Endothelial cell of umbilical vein (primary cell): ENCODE data around the gene ASAP2. TPM values are rescaled to one million over a fixed set of nuclear protein-coding genes. Genes with fewer than 3 reads are reported as not detected.

Source experiments
- BruUV-seq: library from RNA; stranded (reverse); fragments of 400-500 nt; replicated peaks from 2 replicates; lab custom pipeline; 2021; lab: Mats Ljungman, UMichigan
- CTCF ChIA-PET: fragments of 300-600, 350-600 bp; sonication (Branson Sonifier 250); formaldehyde crosslinking; loops from one replicate; lab custom pipeline; 2021; ENCODE audit warnings: antibody characterized with exemption, inconsistent platforms; lab: Charles Lee
- POLR2A ChIA-PET: fragments of 300-600, 350-600 bp; sonication (Branson Sonifier 250); formaldehyde crosslinking; loops from one replicate; lab custom pipeline; 2021; ENCODE audit warnings: antibody characterized with exemption, inconsistent platforms; lab: Charles Lee
- DNase-seq: peaks from one replicate; pipeline ENCODE4 v3.0.0-alpha.2; 2011; ENCODE audit warnings: low read depth, low spot score
- FAIRE-seq: peaks from 2 replicates; lab custom pipeline; 2011; peaks lifted over from hg19 to GRCh38; lab: Jason Lieb, UNC
- H2AFZ ChIP-seq: 2 replicates; pipeline ENCODE4 v1.6.0; 2012; ENCODE audit warnings: low read depth, low read length, control low read depth, inconsistent platforms
- H3K27ac ChIP-seq: 2 replicates; pipeline ENCODE4 v1.5.1; 2011; ENCODE audit warnings: low read depth, mild to moderate bottlenecking, control low read depth, low read length, moderate library complexity; ENCODE audit not compliant: insufficient read depth
- H3K27me3 ChIP-seq, 2 experiments: 2 replicates each; pipeline versions ENCODE4 v1.6.0 to v1.6.1; 2011; ENCODE audit warnings: low read length in 2 of 2, mixed read lengths in 1 of 2; ENCODE audit not compliant: control insufficient read depth in 2 of 2, insufficient read depth in 2 of 2
- H3K36me3 ChIP-seq, 2 experiments: 2 replicates in 1 of 2; 3 replicates in 1 of 2; pipeline ENCODE4 v1.5.1; 2011; ENCODE audit warnings: low read length in 2 of 2, mild to moderate bottlenecking in 1 of 2, moderate library complexity in 1 of 2; ENCODE audit not compliant: control insufficient read depth in 2 of 2, insufficient read depth in 2 of 2; ENCODE audit errors: extremely low read depth in 1 of 2
- H3K4me1 ChIP-seq: 3 replicates; pipeline ENCODE4 v1.5.1; 2011; ENCODE audit warnings: mild to moderate bottlenecking, low read length; ENCODE audit not compliant: control insufficient read depth, insufficient read depth; ENCODE audit errors: extremely low read depth
- H3K4me2 ChIP-seq: 2 replicates; pipeline ENCODE4 v1.6.1; 2011; ENCODE audit warnings: low read length, control low read depth, mixed read lengths; ENCODE audit not compliant: insufficient read depth
- H3K4me3 ChIP-seq, 3 experiments: fragments of 200-600 bp in 1 of 3; sonication (generic), shearing (Covaris generic) in 1 of 3; replicated peaks in 1 of 3; 2 replicates each; pipeline ENCODE4 v1.5.1; 2011 to 2016; ENCODE audit warnings: control low read depth in 3 of 3, low read length in 3 of 3, mild to moderate bottlenecking in 2 of 3, inconsistent platforms in 1 of 3, low read depth in 1 of 3, moderate library complexity in 1 of 3; ENCODE audit not compliant: insufficient read depth in 1 of 3
- H3K79me2 ChIP-seq: 2 replicates; pipeline ENCODE4 v1.6.0; 2012; ENCODE audit warnings: low read length, inconsistent platforms; ENCODE audit not compliant: control insufficient read depth, insufficient read depth
- H3K9ac ChIP-seq: replicated peaks from 2 replicates; pipeline ENCODE3; 2011; ENCODE audit warnings: low read length, control low read depth; ENCODE audit not compliant: insufficient read depth; ENCODE audit errors: extremely low read depth
- H3K9me1 ChIP-seq: replicated peaks from 3 replicates; pipeline ENCODE4 v1.6.0; 2011; ENCODE audit warnings: mild to moderate bottlenecking, low read length; ENCODE audit not compliant: control insufficient read depth, insufficient read depth; ENCODE audit errors: extremely low read depth
- H3K9me3 ChIP-seq: replicated peaks from 2 replicates; pipeline ENCODE4 v1.5.1; 2012; ENCODE audit warnings: low read length, inconsistent platforms; ENCODE audit not compliant: control insufficient read depth, insufficient read depth
- H4K20me1 ChIP-seq: replicated peaks from 2 replicates; pipeline ENCODE3; 2011; ENCODE audit warnings: mild to moderate bottlenecking, low read length; ENCODE audit not compliant: control insufficient read depth, insufficient read depth; ENCODE audit errors: extremely low read depth
- EZH2 ChIP-seq: IDR thresholded peaks from 2 replicates; pipeline ENCODE4 v1.6.1; 2012; ENCODE audit warnings: borderline replicate concordance, low read depth, mild to moderate bottlenecking, moderate library complexity, low read length, inconsistent platforms; ENCODE audit not compliant: severe bottlenecking
- FOS ChIP-seq: IDR thresholded peaks from 2 replicates; pipeline ENCODE4 v1.6.1; 2011; ENCODE audit warnings: mild to moderate bottlenecking, low read length, moderate library complexity, borderline replicate concordance; ENCODE audit not compliant: insufficient read depth
- GATA2 ChIP-seq: IDR thresholded peaks from 2 replicates; pipeline ENCODE4 v1.7.0; 2011; ENCODE audit warnings: low read depth, mild to moderate bottlenecking, moderate library complexity, mixed read lengths, low read length; ENCODE audit not compliant: insufficient read length, insufficient read depth
- MYC ChIP-seq: IDR thresholded peaks from one replicate; pipeline ENCODE4 v1.6.1; 2011; ENCODE audit warnings: mild to moderate bottlenecking, low read depth, low read length
- POLR2A ChIP-seq: IDR thresholded peaks from 2 replicates; pipeline ENCODE4 v1.6.1; 2012; ENCODE audit warnings: low read depth, mild to moderate bottlenecking, control low read depth, low read length
- POLR2AphosphoS5 ChIP-seq: IDR thresholded peaks from 2 replicates; pipeline ENCODE4 v1.6.1; 2012; ENCODE audit warnings: low read depth, mild to moderate bottlenecking, control low read depth, low read length, moderate library complexity; ENCODE audit not compliant: insufficient read depth
- dilution Hi-C: fragments of 300-500 bp; cut with MboI; formaldehyde crosslinking; loops from one replicate; pipeline ENCODE4 v1.15.0; 2019; ENCODE audit warnings: low sequenced_read_pairs; ENCODE audit not compliant: extremely low pct_ligation_motif_present
- intact Hi-C: fragments of 100-400 bp; cut with micrococcal nuclease; formaldehyde crosslinking; loops from one replicate; pipeline ENCODE4 v1.10.0; 2022
- polyA plus RNA-seq, 4 experiments: library from polyadenylated mRNA; depleted of rRNA in 3 of 4; stranded (reverse) in 3 of 4; unstranded in 1 of 4; fragments of >200 nt; gene quantifications; 2 replicates each; pipeline versions ENCODE4 v1.2.1 to v1.2.3, GENCODE V29; 2011 to 2012; ENCODE audit warnings: missing spikeins in 1 of 4
- total RNA-seq: library from RNA; stranded (reverse); gene quantifications from 2 replicates; pipeline ENCODE4 v1.2.3, GENCODE V29; 2021
- TF ChIP-seq, protein P1 (sequence below), 2 donors: IDR thresholded peaks; 1 replicate in 1 of 2; 2 replicates in 1 of 2; pipeline ENCODE4 v1.5.1; 2011; ENCODE audit warnings: low read length in 2 of 2, mild to moderate bottlenecking in 2 of 2, moderate library complexity in 2 of 2, control low read depth in 1 of 2, inconsistent platforms in 1 of 2, low read depth in 1 of 2; ENCODE audit not compliant: insufficient read depth in 1 of 2; ENCODE audit errors: extremely low read depth in 1 of 2
- TF ChIP-seq, protein P2 (sequence below): IDR thresholded peaks from 2 replicates; pipeline ENCODE4 v1.6.1; 2011; ENCODE audit not compliant: insufficient read depth, insufficient read length

ASAP2 gene
- total and polyA plus RNA-seq, 2 donors (not counting 3 experiments of a cell fraction or from before 2014, with no cell fraction given): 31.1 to 79.2 TPM

DNA sequence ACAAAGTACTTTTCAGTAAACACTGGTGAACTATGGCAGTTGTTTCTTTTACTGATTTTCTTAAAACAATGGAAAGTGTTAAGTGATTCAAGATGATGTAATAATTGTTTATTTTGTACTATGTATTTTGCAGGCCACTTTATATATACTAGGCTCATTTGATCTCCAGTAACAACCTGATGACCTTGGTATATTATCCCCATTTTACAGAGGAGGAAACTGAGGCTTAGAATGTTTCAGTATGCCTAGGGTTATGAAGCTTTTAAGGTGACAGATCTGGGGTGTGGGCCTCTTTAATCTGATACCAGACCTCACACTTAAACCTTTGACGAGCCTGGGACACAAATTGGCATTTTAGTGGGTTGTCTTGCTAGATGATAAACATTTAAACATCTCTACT lies 153.5 kb downstream of the ASAP2 start:
- BruUV-seq: no TSS peak
- DNase-seq (no peak), FAIRE-seq (no peak)
- CTCF ChIA-PET: interaction anchor here (1.0 to 1.7 kb wide), 3 partner anchors 11 to 218 kb away, joined by 3 to 5 read pairs (median 4); no protein-coding TSS in a partner anchor
- POLR2A ChIA-PET: no interaction called here
- TF ChIP-seq MYC (no peak), POLR2A (no peak), POLR2AphosphoS5 (no peak), EZH2 (no peak), FOS (no peak), GATA2 (no peak)
- TF ChIP-seq, protein P1, sequence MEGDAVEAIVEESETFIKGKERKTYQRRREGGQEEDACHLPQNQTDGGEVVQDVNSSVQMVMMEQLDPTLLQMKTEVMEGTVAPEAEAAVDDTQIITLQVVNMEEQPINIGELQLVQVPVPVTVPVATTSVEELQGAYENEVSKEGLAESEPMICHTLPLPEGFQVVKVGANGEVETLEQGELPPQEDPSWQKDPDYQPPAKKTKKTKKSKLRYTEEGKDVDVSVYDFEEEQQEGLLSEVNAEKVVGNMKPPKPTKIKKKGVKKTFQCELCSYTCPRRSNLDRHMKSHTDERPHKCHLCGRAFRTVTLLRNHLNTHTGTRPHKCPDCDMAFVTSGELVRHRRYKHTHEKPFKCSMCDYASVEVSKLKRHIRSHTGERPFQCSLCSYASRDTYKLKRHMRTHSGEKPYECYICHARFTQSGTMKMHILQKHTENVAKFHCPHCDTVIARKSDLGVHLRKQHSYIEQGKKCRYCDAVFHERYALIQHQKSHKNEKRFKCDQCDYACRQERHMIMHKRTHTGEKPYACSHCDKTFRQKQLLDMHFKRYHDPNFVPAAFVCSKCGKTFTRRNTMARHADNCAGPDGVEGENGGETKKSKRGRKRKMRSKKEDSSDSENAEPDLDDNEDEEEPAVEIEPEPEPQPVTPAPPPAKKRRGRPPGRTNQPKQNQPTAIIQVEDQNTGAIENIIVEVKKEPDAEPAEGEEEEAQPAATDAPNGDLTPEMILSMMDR (IDR thresholded peaks at IDR 0.05; ENCODE audit: extremely low read depth in 1 of 2, insufficient read depth in 1 of 2, low read depth in 1 of 2, low read length in 2 of 2): no peak
- TF ChIP-seq, protein P2, sequence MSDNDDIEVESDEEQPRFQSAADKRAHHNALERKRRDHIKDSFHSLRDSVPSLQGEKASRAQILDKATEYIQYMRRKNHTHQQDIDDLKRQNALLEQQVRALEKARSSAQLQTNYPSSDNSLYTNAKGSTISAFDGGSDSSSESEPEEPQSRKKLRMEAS: no peak
- Histone ChIP-seq H3K79me2 (no peaks in the 10 kb centered on the region), H3K36me3 (peaks cover 19 to 30% of the 10 kb centered on the region in 2 experiments), H3K27ac (no peak overlapping the region), H3K9ac (no peak overlapping the region), H3K9me3 (no peaks in the 10 kb centered on the region), H3K27me3 (no peaks in the 10 kb centered on the region), H3K4me3 (no peak overlapping the region), H4K20me1 (no peaks in the 10 kb centered on the region), H3K4me2 (no peak overlapping the region), H3K9me1 (no peaks in the 10 kb centered on the region), H2AFZ (no peak overlapping the region), H3K4me1 (peaks cover 3% of the 10 kb centered on the region)
- dilution Hi-C loops (loop anchor here (25.0 kb wide), 1 partner anchor 198 kb away; no protein-coding TSS in a partner anchor), intact Hi-C loops (no loop called here)
